ENCODE results near the gene FAM25A.
"Not testable (repeated sequence)": the region's sequence is repeated elsewhere in the genome, so short reads cannot be mapped to it uniquely, and the experiment has no call there.

FAM25A gene

DNA sequence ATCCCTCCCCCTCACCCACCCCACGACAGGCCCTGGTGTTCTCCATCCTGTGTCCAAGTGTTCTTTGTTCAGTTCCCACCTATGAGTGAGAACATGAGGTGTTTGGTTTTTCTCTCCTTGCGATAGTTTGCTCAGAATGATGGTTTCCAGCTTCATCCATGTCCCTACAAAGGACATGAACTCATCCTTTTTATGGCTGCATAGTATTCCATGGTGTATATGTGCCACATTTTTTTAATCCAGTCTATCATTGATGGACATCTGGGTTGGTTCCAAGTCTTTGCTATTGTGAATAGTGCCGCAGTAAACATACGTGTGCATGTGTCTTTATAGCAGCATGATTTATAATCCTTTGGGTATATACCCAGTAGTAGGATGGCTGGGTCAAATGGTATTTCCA lies 35.6 kb upstream of the FAM25A start:
- H3K27ac ChIP-seq (ENCODE audit: low read depth, low read length); H3K36me3 ChIP-seq (ENCODE audit: insufficient read depth, low read length); H3K27me3 ChIP-seq (ENCODE audit: control insufficient read depth in 1 of 2, insufficient read depth in 2 of 2, low read length in 2 of 2); H3K9me3 ChIP-seq (ENCODE audit: low read length); H3K4me3 ChIP-seq (ENCODE audit: low read depth in 1 of 2, low read length in 2 of 2); H3K9ac ChIP-seq (ENCODE audit: low read length): not testable (repeated sequence)
- H3K4me1 ChIP-seq (ENCODE audit: insufficient read depth, low read length): peaks cover 14% of the 10 kb centered on the region

DNA sequence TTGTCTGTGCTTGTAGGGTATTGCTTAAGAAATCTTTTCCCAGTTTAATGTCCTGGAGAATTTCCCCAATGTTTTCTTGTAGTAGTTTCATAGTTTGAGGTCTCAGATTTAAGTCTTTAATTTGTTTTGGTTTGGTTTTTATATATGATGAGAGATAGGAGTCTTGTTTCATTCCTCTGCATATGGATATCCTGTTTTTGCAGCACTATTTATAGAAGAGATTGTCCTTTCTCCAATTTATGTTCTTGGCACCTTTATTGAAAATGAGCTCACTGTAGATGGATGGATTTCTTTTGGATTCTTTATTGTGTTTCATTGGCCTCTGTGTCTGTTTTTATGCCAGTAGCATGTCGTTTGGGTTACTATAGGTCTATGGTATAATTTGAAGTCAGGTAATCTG lies 31.6 kb upstream of the FAM25A start:
- Histone ChIP-seq H3K9ac (ENCODE audit: low read length) (no peak overlapping the region), H3K36me3 (ENCODE audit: insufficient read depth, low read length) (no peaks in the 10 kb centered on the region), H3K27ac (ENCODE audit: low read depth, low read length) (no peak overlapping the region), H3K4me1 (ENCODE audit: insufficient read depth, low read length) (no peaks in the 10 kb centered on the region), H3K27me3 (ENCODE audit: control insufficient read depth in 1 of 2, insufficient read depth in 2 of 2, low read length in 2 of 2) (no peaks in the 10 kb centered on the region), H3K9me3 (ENCODE audit: low read length) (no peaks in the 10 kb centered on the region), H3K4me3 (ENCODE audit: low read depth in 1 of 2, low read length in 2 of 2) (no peak overlapping the region)

DNA sequence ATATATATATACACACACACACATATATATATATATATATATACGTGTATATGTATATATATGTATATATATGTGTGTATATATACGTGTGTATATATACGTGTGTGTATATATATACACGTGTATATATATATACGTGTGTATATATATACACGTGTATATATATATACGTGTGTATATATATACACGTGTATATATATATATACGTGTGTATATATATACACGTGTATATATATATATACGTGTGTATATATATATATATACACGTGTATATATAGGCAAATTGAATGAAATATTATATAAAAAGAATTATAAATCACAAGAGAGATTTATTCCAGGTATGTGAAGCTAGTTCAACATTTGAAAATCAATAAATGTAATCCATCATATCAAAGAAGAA lies 28.7 kb upstream of the FAM25A start:
- H3K27ac ChIP-seq (ENCODE audit: low read depth, low read length); H3K4me1 ChIP-seq (ENCODE audit: insufficient read depth, low read length); H3K36me3 ChIP-seq (ENCODE audit: insufficient read depth, low read length); H3K9ac ChIP-seq (ENCODE audit: low read length); H3K4me3 ChIP-seq (ENCODE audit: low read depth in 1 of 2, low read length in 2 of 2); H3K9me3 ChIP-seq (ENCODE audit: low read length); H3K27me3 ChIP-seq (ENCODE audit: control insufficient read depth in 1 of 2, insufficient read depth in 2 of 2, low read length in 2 of 2): not testable (repeated sequence)

DNA sequence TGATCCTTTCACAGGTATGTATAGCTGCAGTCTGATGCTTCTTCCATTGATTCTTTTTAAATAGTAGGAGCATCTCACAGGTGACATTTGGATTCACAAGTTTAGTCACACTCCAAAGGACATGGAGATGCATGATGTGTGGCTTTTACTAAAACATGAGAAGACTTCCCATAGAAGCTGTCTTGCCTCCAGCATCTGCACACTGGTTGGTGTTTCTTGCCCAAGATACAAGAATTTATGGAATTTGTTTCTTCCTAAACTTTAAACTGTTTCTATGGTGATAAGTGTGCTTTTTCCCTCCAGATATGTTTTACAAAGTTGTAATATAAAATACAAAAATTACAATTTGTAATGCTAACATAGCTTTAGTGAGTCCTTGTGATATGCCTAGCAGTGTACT lies 27.6 kb upstream of the FAM25A start:
- Histone ChIP-seq H3K27me3 (ENCODE audit: control insufficient read depth in 1 of 2, insufficient read depth in 2 of 2, low read length in 2 of 2) (no peaks in the 10 kb centered on the region), H3K36me3 (ENCODE audit: insufficient read depth, low read length) (no peaks in the 10 kb centered on the region), H3K9me3 (ENCODE audit: low read length) (no peaks in the 10 kb centered on the region), H3K27ac (ENCODE audit: low read depth, low read length) (no peak overlapping the region), H3K4me3 (ENCODE audit: low read depth in 1 of 2, low read length in 2 of 2) (no peak overlapping the region), H3K9ac (ENCODE audit: low read length) (no peak overlapping the region), H3K4me1 (ENCODE audit: insufficient read depth, low read length) (no peaks in the 10 kb centered on the region)

DNA sequence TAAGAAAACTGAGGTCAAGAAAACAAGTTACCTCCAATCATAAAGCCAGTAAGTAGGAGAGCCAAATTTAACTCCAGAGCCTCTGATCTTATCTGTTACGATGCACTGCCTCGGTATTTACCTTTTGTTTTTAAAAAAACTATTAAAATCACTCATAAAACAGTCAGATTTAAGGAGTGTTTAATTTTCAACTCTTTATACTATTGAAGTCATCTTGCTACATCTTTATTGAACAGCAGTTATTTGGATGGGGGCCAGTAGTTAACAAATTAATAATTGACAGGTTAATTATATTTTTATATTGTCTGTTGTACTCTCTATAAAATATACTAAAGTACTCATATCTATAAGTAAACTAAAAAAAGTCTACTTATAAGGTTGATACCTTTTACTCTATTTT lies 27.2 kb upstream of the FAM25A start:
- no peaks in the 10 kb centered on the region for H3K4me1 ChIP-seq (ENCODE audit: insufficient read depth, low read length)
- H3K9ac ChIP-seq (ENCODE audit: low read length): no peak overlapping the region
- H3K27me3 ChIP-seq (ENCODE audit: control insufficient read depth in 1 of 2, insufficient read depth in 2 of 2, low read length in 2 of 2): no peaks in the 10 kb centered on the region
- no peaks in the 10 kb centered on the region for H3K36me3 ChIP-seq (ENCODE audit: insufficient read depth, low read length)
- no peak overlapping the region for H3K4me3 ChIP-seq (ENCODE audit: low read depth in 1 of 2, low read length in 2 of 2)
- H3K27ac ChIP-seq (ENCODE audit: low read depth, low read length): no peak overlapping the region
- H3K9me3 ChIP-seq (ENCODE audit: low read length): no peaks in the 10 kb centered on the region

DNA sequence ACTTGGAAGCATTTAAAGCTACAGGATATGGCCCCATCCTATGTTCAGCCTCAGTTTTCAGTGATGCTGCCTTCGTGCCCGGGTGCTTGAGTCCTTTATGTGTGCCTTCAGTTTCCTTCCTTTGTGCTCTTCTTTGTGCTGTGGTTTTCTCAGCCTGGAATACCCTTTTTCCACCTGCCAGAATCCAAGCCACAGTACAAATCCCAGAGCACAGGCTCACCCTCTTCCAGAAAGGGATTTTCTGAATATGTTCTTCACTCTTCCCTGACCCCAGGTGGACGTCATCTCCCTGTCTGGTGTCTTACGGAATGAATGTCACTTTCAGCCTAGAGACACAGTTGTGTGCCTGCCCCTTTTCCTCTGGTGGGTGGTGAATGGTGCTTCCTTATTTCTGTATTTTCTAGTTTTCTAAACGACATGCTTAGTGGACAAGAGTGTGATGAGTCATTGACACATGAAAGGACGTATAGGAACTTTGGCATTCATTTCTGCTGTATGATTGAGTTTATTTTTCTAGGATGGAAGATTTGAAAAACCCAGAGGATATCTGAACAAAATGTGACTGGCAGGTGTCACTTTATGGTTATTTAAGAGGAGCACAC lies 20.2 kb upstream of the FAM25A start:
- not testable (repeated sequence) for H3K27ac ChIP-seq (ENCODE audit: low read depth, low read length); H3K9ac ChIP-seq (ENCODE audit: low read length); H3K9me3 ChIP-seq (ENCODE audit: low read length); H3K4me1 ChIP-seq (ENCODE audit: insufficient read depth, low read length); H3K27me3 ChIP-seq (ENCODE audit: control insufficient read depth in 1 of 2, insufficient read depth in 2 of 2, low read length in 2 of 2); H3K36me3 ChIP-seq (ENCODE audit: insufficient read depth, low read length); H3K4me3 ChIP-seq (ENCODE audit: low read depth in 1 of 2, low read length in 2 of 2)

DNA sequence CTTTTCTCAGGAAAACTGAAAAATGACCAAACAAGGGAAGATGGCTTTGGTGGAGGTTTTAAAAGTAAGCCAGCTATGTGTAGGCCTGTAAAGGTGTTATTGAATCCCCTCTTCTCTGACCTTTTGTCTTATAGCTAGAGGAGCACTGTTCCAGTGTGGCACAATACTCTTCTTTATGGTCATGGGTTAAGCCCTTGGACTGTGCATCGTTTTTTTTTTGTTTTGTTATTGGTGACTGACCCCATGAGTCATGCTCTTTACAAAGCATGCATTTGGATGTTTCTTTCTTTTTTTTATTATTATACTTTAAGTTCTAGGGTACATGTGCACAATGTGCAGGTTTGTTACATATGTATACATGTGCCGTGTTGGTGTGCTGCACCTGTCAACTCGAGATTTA lies 19.6 kb upstream of the FAM25A start:
- no peaks in the 10 kb centered on the region for H3K4me1 ChIP-seq (ENCODE audit: insufficient read depth, low read length)
- no peak overlapping the region for H3K9ac ChIP-seq (ENCODE audit: low read length)
- H3K4me3 ChIP-seq (ENCODE audit: low read depth in 1 of 2, low read length in 2 of 2): no peak overlapping the region
- H3K27ac ChIP-seq (ENCODE audit: low read depth, low read length): no peak overlapping the region
- H3K27me3 ChIP-seq (ENCODE audit: control insufficient read depth in 1 of 2, insufficient read depth in 2 of 2, low read length in 2 of 2): no peaks in the 10 kb centered on the region
- no peaks in the 10 kb centered on the region for H3K9me3 ChIP-seq (ENCODE audit: low read length)
- H3K36me3 ChIP-seq (ENCODE audit: insufficient read depth, low read length): no peaks in the 10 kb centered on the region

DNA sequence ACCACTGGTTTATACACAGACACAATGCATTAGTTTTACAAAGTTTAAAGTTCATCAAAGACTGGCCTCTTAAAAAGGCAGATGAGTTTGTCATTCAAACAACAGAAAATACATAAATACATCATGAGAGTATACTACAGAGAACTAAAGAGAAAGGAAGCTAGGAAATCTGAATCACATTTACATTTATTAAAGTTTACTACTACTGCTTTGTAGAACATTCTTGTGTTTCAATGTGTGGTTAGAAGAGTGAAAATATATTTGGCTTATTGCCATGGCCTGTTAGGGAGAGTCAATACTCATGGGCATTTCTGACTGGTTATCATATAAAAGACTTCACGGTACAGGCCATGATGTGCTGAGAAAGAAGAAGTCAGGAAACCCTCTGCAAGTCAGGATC lies 13.0 kb upstream of the FAM25A start:
- not testable (repeated sequence) for H3K27ac ChIP-seq (ENCODE audit: low read depth, low read length); H3K9me3 ChIP-seq (ENCODE audit: low read length); H3K4me3 ChIP-seq (ENCODE audit: low read depth in 1 of 2, low read length in 2 of 2); H3K4me1 ChIP-seq (ENCODE audit: insufficient read depth, low read length); H3K9ac ChIP-seq (ENCODE audit: low read length); H3K36me3 ChIP-seq (ENCODE audit: insufficient read depth, low read length); H3K27me3 ChIP-seq (ENCODE audit: control insufficient read depth in 1 of 2, insufficient read depth in 2 of 2, low read length in 2 of 2)

DNA sequence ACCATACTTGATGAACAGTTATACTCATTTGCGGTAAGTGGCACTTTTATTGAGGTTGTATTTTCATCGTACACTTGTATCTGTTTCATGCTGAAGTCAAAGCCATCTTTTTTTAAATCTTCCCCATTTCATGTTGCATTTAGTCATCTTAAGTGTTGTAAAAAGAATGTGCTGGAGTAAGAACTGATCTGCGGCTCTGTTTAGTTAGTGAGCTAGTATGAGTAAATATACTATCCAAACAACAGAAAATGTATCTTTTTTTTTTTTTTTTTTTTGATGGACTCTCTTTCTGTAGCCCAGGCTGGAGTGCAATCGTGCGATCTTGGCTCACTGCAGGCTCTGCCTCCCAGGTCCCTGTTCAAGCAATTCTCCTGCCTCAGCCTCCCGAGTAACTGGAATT lies 12.4 kb upstream of the FAM25A start:
- not testable (repeated sequence) for H3K4me3 ChIP-seq (ENCODE audit: low read depth in 1 of 2, low read length in 2 of 2); H3K27ac ChIP-seq (ENCODE audit: low read depth, low read length); H3K9me3 ChIP-seq (ENCODE audit: low read length); H3K27me3 ChIP-seq (ENCODE audit: control insufficient read depth in 1 of 2, insufficient read depth in 2 of 2, low read length in 2 of 2); H3K9ac ChIP-seq (ENCODE audit: low read length); H3K4me1 ChIP-seq (ENCODE audit: insufficient read depth, low read length); H3K36me3 ChIP-seq (ENCODE audit: insufficient read depth, low read length)

DNA sequence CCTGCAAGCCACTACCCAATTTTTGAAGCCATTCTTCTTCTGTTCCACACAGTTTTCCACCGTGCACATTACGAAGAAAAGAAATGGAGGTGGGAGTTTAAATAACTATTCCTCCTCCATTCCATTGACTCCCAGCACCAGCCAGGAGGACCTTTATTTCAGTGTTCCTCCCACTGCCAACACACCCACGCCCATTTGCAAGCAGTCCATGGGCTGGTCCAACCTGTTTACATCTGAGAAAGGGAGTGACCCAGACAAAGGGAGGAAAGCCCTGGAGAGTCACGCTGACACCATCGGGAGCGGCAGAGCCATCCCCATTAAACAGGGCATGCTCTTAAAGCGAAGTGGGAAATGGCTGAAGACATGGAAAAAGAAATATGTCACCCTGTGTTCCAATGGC lies 11.8 kb upstream of the FAM25A start:
- H3K9ac ChIP-seq (ENCODE audit: low read length); H3K27ac ChIP-seq (ENCODE audit: low read depth, low read length); H3K27me3 ChIP-seq (ENCODE audit: control insufficient read depth in 1 of 2, insufficient read depth in 2 of 2, low read length in 2 of 2); H3K36me3 ChIP-seq (ENCODE audit: insufficient read depth, low read length); H3K9me3 ChIP-seq (ENCODE audit: low read length); H3K4me1 ChIP-seq (ENCODE audit: insufficient read depth, low read length); H3K4me3 ChIP-seq (ENCODE audit: low read depth in 1 of 2, low read length in 2 of 2): not testable (repeated sequence)

DNA sequence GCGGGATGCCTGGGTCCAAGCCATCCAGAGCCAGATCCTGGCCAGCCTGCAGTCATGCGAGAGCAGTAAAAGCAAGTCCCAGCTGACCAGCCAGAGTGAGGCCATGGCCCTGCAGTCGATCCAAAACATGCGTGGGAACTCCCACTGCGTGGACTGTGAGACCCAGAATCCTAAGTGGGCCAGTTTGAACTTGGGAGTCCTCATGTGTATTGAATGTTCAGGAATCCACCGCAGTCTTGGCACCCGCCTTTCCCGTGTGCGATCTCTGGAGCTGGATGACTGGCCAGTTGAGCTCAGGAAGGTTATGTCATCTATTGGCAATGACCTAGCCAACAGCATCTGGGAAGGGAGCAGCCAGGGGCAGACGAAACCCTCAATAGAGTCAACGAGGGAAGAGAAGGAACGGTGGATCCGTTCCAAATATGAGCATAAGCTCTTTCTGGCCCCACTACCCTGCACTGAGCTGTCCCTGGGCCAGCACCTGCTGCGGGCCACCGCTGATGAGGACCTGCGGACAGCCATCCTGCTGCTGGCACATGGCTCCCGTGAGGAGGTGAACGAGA lies 10.9 kb upstream of the FAM25A start:
- H3K36me3 ChIP-seq (ENCODE audit: insufficient read depth, low read length); H3K9ac ChIP-seq (ENCODE audit: low read length); H3K9me3 ChIP-seq (ENCODE audit: low read length); H3K27me3 ChIP-seq (ENCODE audit: control insufficient read depth in 1 of 2, insufficient read depth in 2 of 2, low read length in 2 of 2); H3K4me1 ChIP-seq (ENCODE audit: insufficient read depth, low read length); H3K27ac ChIP-seq (ENCODE audit: low read depth, low read length); H3K4me3 ChIP-seq (ENCODE audit: low read depth in 1 of 2, low read length in 2 of 2): not testable (repeated sequence)

DNA sequence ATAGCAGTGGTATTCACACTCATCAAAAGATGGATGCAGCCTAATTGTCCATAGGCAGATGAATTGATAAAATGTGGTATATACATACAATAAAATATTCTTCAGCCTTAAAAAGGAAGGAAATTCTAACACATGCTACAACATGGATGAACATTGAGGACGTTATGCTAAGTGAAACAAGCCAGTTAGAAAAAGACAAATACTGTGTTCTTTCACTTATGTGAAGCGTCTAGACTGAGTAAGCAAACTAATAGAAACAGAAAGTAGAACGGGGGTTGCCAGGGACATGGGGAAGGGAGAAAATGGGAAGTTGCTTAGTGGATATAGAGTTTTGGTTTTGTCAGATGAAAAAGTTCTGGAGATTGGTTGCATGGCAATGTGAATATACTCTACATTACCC lies 6.6 kb upstream of the FAM25A start:
- H3K36me3 ChIP-seq (ENCODE audit: insufficient read depth, low read length); H3K27me3 ChIP-seq (ENCODE audit: control insufficient read depth in 1 of 2, insufficient read depth in 2 of 2, low read length in 2 of 2); H3K9ac ChIP-seq (ENCODE audit: low read length); H3K9me3 ChIP-seq (ENCODE audit: low read length); H3K4me1 ChIP-seq (ENCODE audit: insufficient read depth, low read length); H3K27ac ChIP-seq (ENCODE audit: low read depth, low read length); H3K4me3 ChIP-seq (ENCODE audit: low read depth in 1 of 2, low read length in 2 of 2): not testable (repeated sequence)
